Endothelial cell of umbilical vein (primary cell): ENCODE measurements around the gene SFSWAP. TPM values are rescaled to one million over a fixed set of nuclear protein-coding genes. Genes with fewer than 3 reads are reported as not detected.

Source experiments
- BruUV-seq: library from RNA; stranded (reverse); fragments of 400-500 nt; replicated peaks from 2 replicates; lab custom pipeline; 2021; lab: Mats Ljungman, UMichigan
- CTCF ChIA-PET: fragments of 300-600, 350-600 bp; sonication (Branson Sonifier 250); formaldehyde crosslinking; loops from one replicate; lab custom pipeline; 2021; ENCODE audit warnings: antibody characterized with exemption, inconsistent platforms; lab: Charles Lee
- POLR2A ChIA-PET: fragments of 300-600, 350-600 bp; sonication (Branson Sonifier 250); formaldehyde crosslinking; loops from one replicate; lab custom pipeline; 2021; ENCODE audit warnings: antibody characterized with exemption, inconsistent platforms; lab: Charles Lee
- DNase-seq: peaks from one replicate; pipeline ENCODE4 v3.0.0-alpha.2; 2011; ENCODE audit warnings: low read depth, low spot score
- FAIRE-seq: peaks from 2 replicates; lab custom pipeline; 2011; peaks lifted over from hg19 to GRCh38; lab: Jason Lieb, UNC
- H2AFZ ChIP-seq: 2 replicates; pipeline ENCODE4 v1.6.0; 2012; ENCODE audit warnings: low read depth, low read length, control low read depth, inconsistent platforms
- H3K27ac ChIP-seq: 2 replicates; pipeline ENCODE4 v1.5.1; 2011; ENCODE audit warnings: low read depth, mild to moderate bottlenecking, control low read depth, low read length, moderate library complexity; ENCODE audit not compliant: insufficient read depth
- H3K27me3 ChIP-seq, 2 experiments: 2 replicates each; pipeline versions ENCODE4 v1.6.0 to v1.6.1; 2011; ENCODE audit warnings: low read length in 2 of 2, mixed read lengths in 1 of 2; ENCODE audit not compliant: control insufficient read depth in 2 of 2, insufficient read depth in 2 of 2
- H3K36me3 ChIP-seq, 2 experiments: 2 replicates in 1 of 2; 3 replicates in 1 of 2; pipeline ENCODE4 v1.5.1; 2011; ENCODE audit warnings: low read length in 2 of 2, mild to moderate bottlenecking in 1 of 2, moderate library complexity in 1 of 2; ENCODE audit not compliant: control insufficient read depth in 2 of 2, insufficient read depth in 2 of 2; ENCODE audit errors: extremely low read depth in 1 of 2
- H3K4me1 ChIP-seq: 3 replicates; pipeline ENCODE4 v1.5.1; 2011; ENCODE audit warnings: mild to moderate bottlenecking, low read length; ENCODE audit not compliant: control insufficient read depth, insufficient read depth; ENCODE audit errors: extremely low read depth
- H3K4me2 ChIP-seq: 2 replicates; pipeline ENCODE4 v1.6.1; 2011; ENCODE audit warnings: low read length, control low read depth, mixed read lengths; ENCODE audit not compliant: insufficient read depth
- H3K4me3 ChIP-seq, 3 experiments: fragments of 200-600 bp in 1 of 3; sonication (generic), shearing (Covaris generic) in 1 of 3; replicated peaks in 1 of 3; 2 replicates each; pipeline ENCODE4 v1.5.1; 2011 to 2016; ENCODE audit warnings: control low read depth in 3 of 3, low read length in 3 of 3, mild to moderate bottlenecking in 2 of 3, inconsistent platforms in 1 of 3, low read depth in 1 of 3, moderate library complexity in 1 of 3; ENCODE audit not compliant: insufficient read depth in 1 of 3
- H3K79me2 ChIP-seq: 2 replicates; pipeline ENCODE4 v1.6.0; 2012; ENCODE audit warnings: low read length, inconsistent platforms; ENCODE audit not compliant: control insufficient read depth, insufficient read depth
- H3K9ac ChIP-seq: replicated peaks from 2 replicates; pipeline ENCODE3; 2011; ENCODE audit warnings: low read length, control low read depth; ENCODE audit not compliant: insufficient read depth; ENCODE audit errors: extremely low read depth
- H3K9me1 ChIP-seq: replicated peaks from 3 replicates; pipeline ENCODE4 v1.6.0; 2011; ENCODE audit warnings: mild to moderate bottlenecking, low read length; ENCODE audit not compliant: control insufficient read depth, insufficient read depth; ENCODE audit errors: extremely low read depth
- H3K9me3 ChIP-seq: replicated peaks from 2 replicates; pipeline ENCODE4 v1.5.1; 2012; ENCODE audit warnings: low read length, inconsistent platforms; ENCODE audit not compliant: control insufficient read depth, insufficient read depth
- H4K20me1 ChIP-seq: replicated peaks from 2 replicates; pipeline ENCODE3; 2011; ENCODE audit warnings: mild to moderate bottlenecking, low read length; ENCODE audit not compliant: control insufficient read depth, insufficient read depth; ENCODE audit errors: extremely low read depth
- CTCF ChIP-seq, 2 donors: IDR thresholded peaks; 1 replicate in 1 of 2; 2 replicates in 1 of 2; pipeline ENCODE4 v1.5.1; 2011; ENCODE audit warnings: low read length in 2 of 2, mild to moderate bottlenecking in 2 of 2, moderate library complexity in 2 of 2, control low read depth in 1 of 2, inconsistent platforms in 1 of 2, low read depth in 1 of 2; ENCODE audit not compliant: insufficient read depth in 1 of 2; ENCODE audit errors: extremely low read depth in 1 of 2
- EZH2 ChIP-seq: IDR thresholded peaks from 2 replicates; pipeline ENCODE4 v1.6.1; 2012; ENCODE audit warnings: borderline replicate concordance, low read depth, mild to moderate bottlenecking, moderate library complexity, low read length, inconsistent platforms; ENCODE audit not compliant: severe bottlenecking
- FOS ChIP-seq: IDR thresholded peaks from 2 replicates; pipeline ENCODE4 v1.6.1; 2011; ENCODE audit warnings: mild to moderate bottlenecking, low read length, moderate library complexity, borderline replicate concordance; ENCODE audit not compliant: insufficient read depth
- GATA2 ChIP-seq: IDR thresholded peaks from 2 replicates; pipeline ENCODE4 v1.7.0; 2011; ENCODE audit warnings: low read depth, mild to moderate bottlenecking, moderate library complexity, mixed read lengths, low read length; ENCODE audit not compliant: insufficient read length, insufficient read depth
- JUN ChIP-seq: IDR thresholded peaks from 2 replicates; pipeline ENCODE4 v1.6.1; 2011; ENCODE audit warnings: borderline replicate concordance, low read depth; ENCODE audit not compliant: insufficient read length, insufficient read depth
- MAX ChIP-seq: IDR thresholded peaks from 2 replicates; pipeline ENCODE4 v1.6.1; 2011; ENCODE audit not compliant: insufficient read depth, insufficient read length
- MYC ChIP-seq: IDR thresholded peaks from one replicate; pipeline ENCODE4 v1.6.1; 2011; ENCODE audit warnings: mild to moderate bottlenecking, low read depth, low read length
- POLR2A ChIP-seq: IDR thresholded peaks from 2 replicates; pipeline ENCODE4 v1.6.1; 2012; ENCODE audit warnings: low read depth, mild to moderate bottlenecking, control low read depth, low read length
- POLR2AphosphoS5 ChIP-seq: IDR thresholded peaks from 2 replicates; pipeline ENCODE4 v1.6.1; 2012; ENCODE audit warnings: low read depth, mild to moderate bottlenecking, control low read depth, low read length, moderate library complexity; ENCODE audit not compliant: insufficient read depth
- dilution Hi-C: fragments of 300-500 bp; cut with MboI; formaldehyde crosslinking; loops from one replicate; pipeline ENCODE4 v1.15.0; 2019; ENCODE audit warnings: low sequenced_read_pairs; ENCODE audit not compliant: extremely low pct_ligation_motif_present
- intact Hi-C: fragments of 100-400 bp; cut with micrococcal nuclease; formaldehyde crosslinking; loops from one replicate; pipeline ENCODE4 v1.10.0; 2022
- polyA plus RNA-seq, 4 experiments: library from polyadenylated mRNA; depleted of rRNA in 3 of 4; stranded (reverse) in 3 of 4; unstranded in 1 of 4; fragments of >200 nt; gene quantifications; 2 replicates each; pipeline versions ENCODE4 v1.2.1 to v1.2.3, GENCODE V29; 2011 to 2012; ENCODE audit warnings: missing spikeins in 1 of 4
- total RNA-seq: library from RNA; stranded (reverse); gene quantifications from 2 replicates; pipeline ENCODE4 v1.2.3, GENCODE V29; 2021

SFSWAP gene
- total and polyA plus RNA-seq, 2 donors (not counting 3 experiments of a cell fraction or from before 2014, with no cell fraction given) = 38.1 to 53.3 TPM

GRCh38 chr12:131785763-131786330, 75.0 kb downstream of the SFSWAP start:
- no peaks in the 10 kb centered on the region for H3K27me3 ChIP-seq
- no peak overlapping the region for H3K4me3 ChIP-seq
- no peak for DNase-seq
- peaks cover 9 to 23% of the 10 kb centered on the region in 2 experiments for H3K36me3 ChIP-seq
- H3K9me1 ChIP-seq = no peaks in the 10 kb centered on the region
- intact Hi-C loops = no loop called here
- H4K20me1 ChIP-seq = no peaks in the 10 kb centered on the region
- dilution Hi-C loops = no loop called here
- CTCF ChIA-PET = no interaction called here
- H3K4me1 ChIP-seq = no peaks in the 10 kb centered on the region
- no peak for FAIRE-seq
- no peak for TF ChIP-seq MAX
- no peak for TF ChIP-seq CTCF (IDR thresholded peaks at IDR 0.05; ENCODE audit: extremely low read depth in 1 of 2, insufficient read depth in 1 of 2, low read depth in 1 of 2, low read length in 2 of 2)
- TF ChIP-seq GATA2 = no peak
- TF ChIP-seq POLR2AphosphoS5 = no peak
- no peak for TF ChIP-seq FOS
- no peak for TF ChIP-seq MYC
- no peak for TF ChIP-seq JUN
- no peak for TF ChIP-seq EZH2
- TF ChIP-seq POLR2A = no peak
- H3K9ac ChIP-seq = no peak overlapping the region
- H3K4me2 ChIP-seq = no peak overlapping the region
- H3K27ac ChIP-seq = no peak overlapping the region
- no peak overlapping the region for H2AFZ ChIP-seq
- H3K79me2 ChIP-seq = no peaks in the 10 kb centered on the region
- POLR2A ChIA-PET = no interaction called here
- no TSS peak for BruUV-seq
- no peaks in the 10 kb centered on the region for H3K9me3 ChIP-seq
